ENCODE results near the gene OR51E1.

DNA sequence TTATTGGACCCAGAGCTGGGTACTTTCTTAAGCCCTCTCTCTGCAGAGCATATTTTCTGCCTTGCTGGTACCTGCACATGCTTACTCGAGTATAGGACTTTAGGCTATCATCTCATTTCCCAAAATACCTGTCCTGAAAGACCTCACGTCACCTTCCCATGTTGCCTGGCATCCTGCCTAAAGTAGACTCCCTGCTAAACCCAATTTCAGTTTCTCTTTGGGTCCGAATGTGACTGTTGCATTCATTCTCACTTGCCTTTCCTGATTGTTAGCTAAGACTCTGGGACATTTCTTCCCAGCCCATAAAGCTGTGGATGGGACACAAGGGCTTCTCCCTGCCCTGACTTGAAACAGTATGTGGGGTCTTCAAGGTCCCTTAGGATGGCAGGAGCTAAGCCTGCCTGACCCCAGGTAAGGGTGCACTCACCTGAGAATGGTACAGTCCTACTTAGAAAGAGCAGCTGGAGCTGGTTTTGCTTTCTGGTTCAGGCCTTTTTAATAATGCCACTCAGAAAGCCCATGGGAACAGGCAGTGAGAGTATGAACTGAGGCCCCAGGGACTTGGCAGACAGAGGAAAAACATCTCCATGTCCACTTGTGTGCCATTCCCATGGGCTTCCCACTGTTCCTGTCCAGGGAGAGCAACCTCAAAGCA lies 41.0 kb downstream of the OR51E1 start:
- TF ChIP-seq, protein P1, sequence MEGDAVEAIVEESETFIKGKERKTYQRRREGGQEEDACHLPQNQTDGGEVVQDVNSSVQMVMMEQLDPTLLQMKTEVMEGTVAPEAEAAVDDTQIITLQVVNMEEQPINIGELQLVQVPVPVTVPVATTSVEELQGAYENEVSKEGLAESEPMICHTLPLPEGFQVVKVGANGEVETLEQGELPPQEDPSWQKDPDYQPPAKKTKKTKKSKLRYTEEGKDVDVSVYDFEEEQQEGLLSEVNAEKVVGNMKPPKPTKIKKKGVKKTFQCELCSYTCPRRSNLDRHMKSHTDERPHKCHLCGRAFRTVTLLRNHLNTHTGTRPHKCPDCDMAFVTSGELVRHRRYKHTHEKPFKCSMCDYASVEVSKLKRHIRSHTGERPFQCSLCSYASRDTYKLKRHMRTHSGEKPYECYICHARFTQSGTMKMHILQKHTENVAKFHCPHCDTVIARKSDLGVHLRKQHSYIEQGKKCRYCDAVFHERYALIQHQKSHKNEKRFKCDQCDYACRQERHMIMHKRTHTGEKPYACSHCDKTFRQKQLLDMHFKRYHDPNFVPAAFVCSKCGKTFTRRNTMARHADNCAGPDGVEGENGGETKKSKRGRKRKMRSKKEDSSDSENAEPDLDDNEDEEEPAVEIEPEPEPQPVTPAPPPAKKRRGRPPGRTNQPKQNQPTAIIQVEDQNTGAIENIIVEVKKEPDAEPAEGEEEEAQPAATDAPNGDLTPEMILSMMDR (IDR thresholded peaks at IDR 0.05; ENCODE audit: extremely low read depth in 1 of 2, insufficient read depth in 1 of 2, low read depth in 1 of 2, low read length in 2 of 2) = no peak
- TF ChIP-seq POLR2A (IDR thresholded peaks at IDR 0.05; ENCODE audit: low read depth, low read length) (no peak), EZH2 (IDR thresholded peaks at IDR 0.05; ENCODE audit: borderline replicate concordance, low read depth, low read length, severe bottlenecking) (no peak), MYC (IDR thresholded peaks at IDR 0.05; ENCODE audit: low read depth, low read length) (no peak)

Data from endothelial cell of umbilical vein (primary cell).